ENCODE measurements around the gene ARHGAP33.

ARHGAP33 gene

GRCh38 chr19:35755131-35755549 is 20.2 kb upstream of the ARHGAP33 start:
- no peak for TF ChIP-seq FOXP2 (optimal IDR thresholded peaks at IDR 0.05; ENCODE audit: borderline replicate concordance, extremely low read depth, extremely low read length, insufficient read depth)
- TF ChIP-seq SIN3A (IDR thresholded peaks at IDR 0.05; ENCODE audit: borderline replicate concordance, insufficient read depth, low read length): no peak
- TF ChIP-seq POLR2AphosphoS5 (IDR thresholded peaks at IDR 0.05; ENCODE audit: low read depth, low read length): no peak
- no peak for TF ChIP-seq REST (IDR thresholded peaks at IDR 0.05; ENCODE audit: insufficient read depth in 1 of 2, low read depth in 2 of 2, low read length in 2 of 2)
- TF ChIP-seq TAF1 (IDR thresholded peaks at IDR 0.05; ENCODE audit: borderline replicate concordance, insufficient read depth, low read length): no peak

GRCh38 chr19:35755550-35756376 is 19.6 kb upstream of the ARHGAP33 start:
- TF ChIP-seq REST (IDR thresholded peaks at IDR 0.05; ENCODE audit: insufficient read depth in 1 of 2, low read depth in 2 of 2, low read length in 2 of 2) (no peak), SIN3A (IDR thresholded peaks at IDR 0.05; ENCODE audit: borderline replicate concordance, insufficient read depth, low read length) (no peak), POLR2AphosphoS5 (IDR thresholded peaks at IDR 0.05; ENCODE audit: low read depth, low read length) (no peak), TAF1 (IDR thresholded peaks at IDR 0.05; ENCODE audit: borderline replicate concordance, insufficient read depth, low read length) (no peak), FOXP2 (optimal IDR thresholded peaks at IDR 0.05; ENCODE audit: borderline replicate concordance, extremely low read depth, extremely low read length, insufficient read depth) (no peak)

- no peak for TF ChIP-seq TAF1 (IDR thresholded peaks at IDR 0.05; ENCODE audit: borderline replicate concordance, insufficient read depth, low read length)
- TF ChIP-seq POLR2AphosphoS5 (IDR thresholded peaks at IDR 0.05; ENCODE audit: low read depth, low read length): no peak
Observed at GRCh38 chr19:35756377-35757230, 18.8 kb upstream of the ARHGAP33 start, which contains the start of gene HSPB6. HSPB6 (minus strand) TSS chr19:35757029; CDS start chr19:35757008, 21 bp downstream.

GRCh38 chr19:35757231-35757748 is 18.1 kb upstream of the ARHGAP33 start:
- TF ChIP-seq REST (IDR thresholded peaks at IDR 0.05; ENCODE audit: insufficient read depth in 1 of 2, low read depth in 2 of 2, low read length in 2 of 2) (0 out of 4 replicates have a peak, but pooled peaks of 1 of the 2 experiments have one; percentile 9), SIN3A (IDR thresholded peaks at IDR 0.05; ENCODE audit: borderline replicate concordance, insufficient read depth, low read length) (no peak), POLR2AphosphoS5 (IDR thresholded peaks at IDR 0.05; ENCODE audit: low read depth, low read length) (0 out of 2 replicates have a peak, but pooled peaks have one; percentile 14), FOXP2 (optimal IDR thresholded peaks at IDR 0.05; ENCODE audit: borderline replicate concordance, extremely low read depth, extremely low read length, insufficient read depth) (no peak), TAF1 (IDR thresholded peaks at IDR 0.05; ENCODE audit: borderline replicate concordance, insufficient read depth, low read length) (no peak)

Measured in PFSK-1 (cell line).